ENCODE measurements around the gene IKZF3.

DNA sequence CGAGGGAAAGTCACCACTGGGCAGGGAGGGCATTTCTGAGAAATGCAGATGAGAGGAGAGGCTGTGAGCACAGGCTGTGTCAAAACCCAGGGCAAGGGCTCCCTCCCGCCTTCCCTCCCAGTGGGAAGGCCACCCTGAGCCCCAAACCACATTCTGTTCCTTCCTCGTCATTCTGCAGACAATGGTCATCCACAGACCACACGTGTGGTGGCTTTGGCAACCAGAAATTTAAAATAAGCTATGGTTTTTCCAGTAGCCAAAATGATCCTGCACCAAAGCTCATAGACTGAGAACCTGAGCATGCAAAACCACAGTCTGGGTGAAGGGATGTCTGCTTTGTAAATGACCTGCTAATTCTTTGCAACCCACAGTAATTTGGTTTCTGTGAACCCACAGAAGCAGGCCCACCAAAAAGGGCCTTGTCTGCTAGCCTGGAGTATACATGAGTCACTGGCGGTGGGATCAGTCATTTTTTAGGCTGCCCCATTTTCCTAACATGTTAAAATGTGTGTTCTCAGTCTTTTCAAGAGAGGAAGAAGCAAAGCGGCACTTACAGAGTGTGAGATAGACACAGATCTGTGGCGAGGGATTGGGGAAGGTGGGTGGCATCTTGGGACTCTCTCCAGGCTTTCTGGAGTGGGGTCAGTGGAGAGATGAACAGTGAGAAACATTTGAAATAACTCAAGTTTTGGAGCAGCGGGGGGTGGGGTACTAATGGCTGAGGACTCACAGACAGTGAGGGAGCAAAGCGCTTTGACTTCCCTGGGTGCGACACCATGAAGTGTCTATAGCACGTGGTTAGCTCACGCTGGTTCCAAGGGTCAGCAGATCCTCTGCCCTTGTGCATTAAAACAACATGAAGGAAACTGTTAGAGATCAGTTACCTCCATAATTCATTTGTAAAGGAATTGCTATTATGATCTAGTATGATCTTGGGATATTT is 105.9 kb downstream of the IKZF3 start:
- TF ChIP-seq, protein P1, sequence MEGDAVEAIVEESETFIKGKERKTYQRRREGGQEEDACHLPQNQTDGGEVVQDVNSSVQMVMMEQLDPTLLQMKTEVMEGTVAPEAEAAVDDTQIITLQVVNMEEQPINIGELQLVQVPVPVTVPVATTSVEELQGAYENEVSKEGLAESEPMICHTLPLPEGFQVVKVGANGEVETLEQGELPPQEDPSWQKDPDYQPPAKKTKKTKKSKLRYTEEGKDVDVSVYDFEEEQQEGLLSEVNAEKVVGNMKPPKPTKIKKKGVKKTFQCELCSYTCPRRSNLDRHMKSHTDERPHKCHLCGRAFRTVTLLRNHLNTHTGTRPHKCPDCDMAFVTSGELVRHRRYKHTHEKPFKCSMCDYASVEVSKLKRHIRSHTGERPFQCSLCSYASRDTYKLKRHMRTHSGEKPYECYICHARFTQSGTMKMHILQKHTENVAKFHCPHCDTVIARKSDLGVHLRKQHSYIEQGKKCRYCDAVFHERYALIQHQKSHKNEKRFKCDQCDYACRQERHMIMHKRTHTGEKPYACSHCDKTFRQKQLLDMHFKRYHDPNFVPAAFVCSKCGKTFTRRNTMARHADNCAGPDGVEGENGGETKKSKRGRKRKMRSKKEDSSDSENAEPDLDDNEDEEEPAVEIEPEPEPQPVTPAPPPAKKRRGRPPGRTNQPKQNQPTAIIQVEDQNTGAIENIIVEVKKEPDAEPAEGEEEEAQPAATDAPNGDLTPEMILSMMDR (IDR thresholded peaks at IDR 0.05; ENCODE audit: insufficient read depth, low read depth, low read length): no peak
- TF ChIP-seq EZH2 (IDR thresholded peaks at IDR 0.05; ENCODE audit: insufficient read depth, low read length): no peak
